Amniotic stem cell (primary cell): ENCODE data around the gene UBQLN3.
A peak's percentile ranks its signal among the peaks of the same experiment; 100 is the strongest.

Source experiments
- DNase-seq: peaks from one replicate; lab custom pipeline; 2025; lab: John Stamatoyannopoulos, UW

Gene UBQLN3

DNA sequence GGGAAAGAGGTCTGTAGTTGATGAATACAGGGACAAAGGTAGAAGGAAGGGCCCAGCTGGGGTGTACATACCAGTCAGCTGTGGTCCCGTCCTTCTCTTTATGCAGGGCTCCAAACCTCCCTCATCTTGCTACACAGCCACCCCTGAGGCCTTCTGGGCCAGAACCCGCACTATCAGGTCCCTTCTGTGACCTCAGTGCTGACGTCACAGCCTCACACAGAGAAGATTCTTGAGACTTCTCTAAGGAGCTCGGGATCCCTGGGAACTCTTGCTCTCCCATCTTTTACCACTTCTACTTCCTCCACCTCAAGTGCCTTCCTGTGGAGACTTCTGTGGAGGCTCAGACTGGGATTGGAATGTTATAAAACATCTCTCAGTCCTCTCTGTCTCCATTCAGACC, at the start of gene UBQLN3:
UBQLN3 (minus strand) TSS at position 155 of the 400 bp plus-strand sequence. CDS start 399 bp downstream, outside the sequence.
- no peak for DNase-seq

DNA sequence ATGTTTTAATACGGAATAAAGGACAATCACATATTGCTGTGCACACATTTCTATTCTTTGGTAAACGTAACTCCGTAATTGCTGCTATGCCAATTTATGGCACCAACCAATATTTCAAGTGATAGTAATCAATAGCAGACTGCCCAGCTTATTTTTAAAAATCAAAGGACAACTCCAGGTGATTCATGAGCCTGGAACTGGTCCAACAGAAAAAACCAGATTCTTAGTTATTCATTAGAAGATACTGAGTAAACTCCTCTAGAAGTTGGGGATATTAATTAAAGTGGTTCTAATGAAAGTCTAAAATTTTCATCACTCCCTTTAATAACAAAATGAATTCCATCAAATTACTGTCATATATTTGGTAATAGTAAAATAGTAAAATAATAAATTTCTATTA, 48.0 kb upstream of the UBQLN3 start:
- DNase-seq, result no peak

DNA sequence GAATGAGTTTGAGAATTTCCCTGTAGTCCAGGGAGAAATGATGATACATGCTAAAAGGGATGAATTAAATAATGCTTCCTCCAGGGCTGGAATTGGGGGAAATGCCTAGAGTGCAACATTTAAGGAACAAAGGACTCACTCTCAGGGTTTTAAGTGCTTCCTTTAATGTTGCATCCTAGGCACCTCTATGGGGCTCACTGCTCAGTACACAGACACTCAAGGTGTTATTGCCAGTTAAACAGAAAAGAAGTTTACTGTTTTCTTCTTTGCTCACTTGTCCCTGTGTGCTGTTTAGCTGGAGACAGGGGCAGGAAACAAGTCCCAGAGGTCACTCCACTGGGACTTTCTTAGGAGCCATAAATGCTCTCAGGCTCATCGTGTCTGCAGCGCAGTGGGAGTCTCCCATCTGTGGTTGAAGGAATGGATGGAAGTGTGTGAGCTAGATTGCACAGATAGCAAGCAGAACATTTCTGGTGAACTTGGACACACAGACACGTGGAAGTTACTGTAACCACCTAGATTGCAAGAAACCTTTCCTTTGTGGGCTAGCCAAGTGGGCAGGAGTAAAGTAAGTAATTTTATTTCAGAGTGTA, 46.9 kb upstream of the UBQLN3 start:
- no peak for DNase-seq

DNA sequence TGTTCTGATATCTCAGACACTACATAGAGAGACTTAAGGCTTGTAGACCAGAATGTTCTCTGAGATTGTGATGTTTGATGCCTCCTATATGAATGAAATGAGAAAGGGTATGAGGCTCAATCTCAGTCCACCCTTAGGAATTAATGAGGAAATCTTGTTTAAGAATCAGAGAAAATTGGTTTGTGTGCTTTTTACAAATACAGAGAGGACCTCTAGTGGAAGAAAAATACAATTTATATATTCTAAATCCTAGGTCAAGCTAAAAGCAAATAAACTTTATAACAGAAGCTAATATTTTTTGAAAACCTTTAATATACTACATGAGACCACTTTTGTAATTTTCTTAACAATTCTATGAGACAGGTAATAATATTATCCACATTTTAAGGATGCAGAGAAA, 43.6 kb upstream of the UBQLN3 start:
- no peak for DNase-seq

DNA sequence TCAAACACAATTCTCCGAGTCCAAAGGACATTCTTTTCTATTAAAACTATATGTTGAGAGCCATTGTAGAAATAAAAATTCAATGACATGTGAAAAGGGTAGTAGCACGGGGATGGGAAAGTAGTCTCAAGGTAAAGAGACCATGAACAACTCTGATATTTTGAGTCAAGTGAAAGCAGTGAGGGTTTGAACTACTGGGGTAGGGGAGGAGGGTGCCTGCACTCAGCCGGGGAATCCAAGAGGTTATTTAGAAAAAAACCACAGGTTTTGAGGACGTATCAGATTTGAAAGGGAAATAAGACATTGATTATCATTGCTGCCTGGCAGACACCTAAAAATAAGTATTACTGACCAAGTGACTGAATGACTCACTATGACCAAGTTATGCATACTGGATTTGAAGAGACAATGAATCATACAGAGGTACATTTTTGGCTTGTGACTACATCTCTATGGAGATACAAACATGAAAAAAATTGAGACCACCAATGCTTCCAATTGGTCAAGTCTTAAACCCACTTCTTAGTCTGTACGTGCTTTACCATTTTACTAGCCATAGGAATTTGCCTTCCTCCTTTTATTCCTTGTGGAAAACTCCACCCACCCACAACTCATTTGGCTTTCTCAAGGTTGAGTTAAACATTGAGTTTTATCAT, 40.8 kb upstream of the UBQLN3 start:
- peak; percentile 71 for DNase-seq

DNA sequence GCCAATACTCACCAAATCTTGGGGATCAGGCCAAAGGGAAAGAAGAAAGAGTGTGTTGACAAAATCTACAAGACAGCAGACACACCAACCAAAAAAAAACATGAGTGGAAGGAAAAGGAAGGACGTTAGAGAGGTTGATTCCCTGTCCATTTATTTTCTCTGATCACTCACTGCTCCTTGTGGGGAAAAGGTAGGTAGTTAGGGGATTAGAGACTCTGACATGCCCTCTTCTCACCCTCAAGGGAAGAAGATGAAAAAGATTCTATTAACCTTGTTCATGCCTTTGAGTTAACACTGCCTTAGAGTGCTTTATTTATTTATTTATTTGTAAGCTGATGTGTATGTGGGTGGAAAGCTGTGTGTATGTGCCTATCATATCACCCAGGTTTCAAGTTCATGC, 38.7 kb upstream of the UBQLN3 start, which contains the start of gene OR52H1:
OR52H1 (minus strand) TSS at position 101 of the 400 bp plus-strand sequence. CDS start 3,035 bp downstream, outside the sequence.
- DNase-seq, result no peak

DNA sequence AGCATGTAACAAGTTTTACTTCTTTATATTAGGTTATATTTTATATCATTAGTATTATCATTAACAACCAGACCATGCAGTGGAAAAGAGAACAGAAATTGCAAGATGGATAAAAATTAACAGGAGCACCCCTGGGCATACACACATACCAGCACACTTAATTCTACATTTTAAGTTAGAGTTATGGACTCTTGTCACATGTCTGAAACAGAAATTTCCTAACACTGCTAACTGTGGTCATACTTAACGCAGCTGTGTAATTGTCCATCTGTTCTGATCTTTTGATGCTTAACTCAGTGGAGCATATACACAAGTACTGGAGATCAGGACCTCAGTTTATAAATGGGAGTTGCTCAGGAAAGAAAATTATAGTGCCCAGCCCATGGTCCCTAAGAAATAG, 38.2 kb upstream of the UBQLN3 start:
- DNase-seq, result no peak

DNA sequence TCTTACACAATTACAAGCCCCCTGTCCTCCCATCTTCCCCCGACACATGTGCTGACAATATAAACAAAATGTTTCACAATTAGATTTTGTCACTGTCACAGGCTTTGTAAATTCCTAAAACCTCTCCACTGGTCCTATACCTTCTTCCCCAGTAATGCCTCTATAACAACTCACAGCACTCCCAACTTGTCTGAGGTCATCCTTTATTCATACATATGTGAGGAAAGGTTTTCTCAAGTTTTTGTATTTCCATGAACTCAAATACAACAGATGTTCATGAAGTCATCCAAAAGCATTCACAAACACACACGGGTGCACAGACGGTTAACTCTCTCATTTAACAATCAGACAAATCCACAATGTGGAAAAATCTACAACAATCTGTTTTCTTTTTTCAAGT, 36.7 kb upstream of the UBQLN3 start:
- DNase-seq, result no peak

DNA sequence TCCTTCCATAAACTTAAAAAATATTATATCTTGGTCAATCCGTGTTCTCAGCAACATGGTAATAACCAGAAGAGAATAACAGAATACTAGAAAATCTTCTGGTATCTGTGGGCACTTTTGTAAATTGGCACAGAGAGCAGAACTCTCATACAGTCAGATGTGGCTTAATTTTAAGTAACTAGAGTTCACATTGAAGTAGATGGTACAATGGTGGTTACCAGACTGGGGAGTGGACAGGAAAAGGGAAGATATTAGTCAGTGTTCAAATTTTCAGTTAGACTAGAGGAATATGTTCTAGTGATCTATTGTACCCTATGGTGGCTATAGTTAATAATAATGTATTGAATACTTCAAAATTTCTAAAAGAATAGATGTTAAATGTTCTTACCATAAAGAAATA, 31.7 kb upstream of the UBQLN3 start:
- no peak for DNase-seq

DNA sequence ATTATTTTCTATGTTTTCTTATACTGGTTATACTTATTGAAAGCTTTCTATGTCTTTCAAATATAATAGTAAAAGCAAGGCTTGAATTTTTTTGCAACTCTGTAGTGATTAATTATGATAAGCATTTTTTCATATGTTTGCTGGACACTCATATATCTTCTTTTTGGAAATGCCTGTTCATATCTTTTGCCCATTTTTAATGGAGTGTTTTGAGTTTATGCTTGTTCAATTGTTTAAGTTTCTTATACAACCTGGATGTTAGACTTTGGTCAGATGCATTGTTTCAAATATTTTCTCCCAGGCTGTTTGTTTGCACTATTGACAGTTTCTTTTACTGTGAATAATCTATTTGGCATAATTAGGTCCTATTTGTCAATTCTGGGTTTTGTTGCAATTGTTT, 26.7 kb upstream of the UBQLN3 start:
- DNase-seq, result no peak

DNA sequence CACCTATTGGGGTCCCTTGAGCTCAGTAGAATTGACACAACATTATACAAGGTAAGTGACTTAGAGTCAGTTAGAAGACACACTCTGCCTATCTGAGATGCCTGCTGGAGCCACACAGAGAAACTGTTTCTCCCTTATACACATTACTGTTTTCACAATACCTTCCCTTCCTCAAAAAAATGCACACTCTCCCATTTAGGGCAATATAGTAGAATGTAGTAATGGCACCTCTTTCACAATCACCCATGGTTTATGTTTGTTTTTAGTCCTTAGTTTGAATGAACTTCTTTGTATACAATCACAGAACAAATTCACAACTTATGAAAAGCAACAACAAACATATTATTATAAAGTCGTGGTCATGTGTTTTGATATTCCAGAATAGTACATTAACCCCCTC, 24.3 kb upstream of the UBQLN3 start:
- no peak for DNase-seq

DNA sequence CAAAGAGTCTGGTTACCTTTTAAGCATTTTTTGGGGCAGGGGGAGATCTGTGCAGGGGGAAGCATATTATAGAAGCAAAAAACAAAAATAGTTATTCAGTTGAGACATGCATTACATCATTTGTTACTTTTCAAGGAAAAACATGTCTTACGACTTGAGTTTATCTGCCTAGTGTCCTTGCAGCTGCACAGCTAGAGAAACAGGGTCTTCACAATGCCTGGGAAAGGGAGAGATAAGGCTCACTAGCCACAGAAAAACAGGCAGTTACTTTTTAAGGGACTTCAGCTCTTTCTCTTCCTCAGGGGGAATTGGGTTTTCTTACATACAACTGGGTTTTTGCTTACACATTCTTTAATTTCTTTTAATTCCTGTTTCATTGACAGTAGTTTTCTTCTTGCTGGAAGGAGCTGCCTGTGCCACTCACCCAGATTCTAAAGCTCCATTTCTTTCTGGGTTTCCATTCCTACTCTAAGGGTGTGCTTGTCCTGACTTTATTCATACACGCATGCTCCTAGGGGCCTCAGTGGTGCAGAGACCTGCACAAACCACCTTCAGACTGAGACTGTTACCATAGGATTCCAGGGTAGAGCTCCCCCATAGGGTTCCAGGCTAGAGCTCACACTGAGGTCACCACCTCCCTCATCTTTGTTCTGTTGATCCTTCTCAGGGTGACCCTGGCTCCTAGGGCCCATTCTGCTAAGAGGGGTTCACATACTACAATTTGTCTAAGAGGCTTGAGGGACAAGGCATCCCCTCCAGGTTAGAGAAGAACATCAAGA, 21.5 kb upstream of the UBQLN3 start:
- no peak for DNase-seq

DNA sequence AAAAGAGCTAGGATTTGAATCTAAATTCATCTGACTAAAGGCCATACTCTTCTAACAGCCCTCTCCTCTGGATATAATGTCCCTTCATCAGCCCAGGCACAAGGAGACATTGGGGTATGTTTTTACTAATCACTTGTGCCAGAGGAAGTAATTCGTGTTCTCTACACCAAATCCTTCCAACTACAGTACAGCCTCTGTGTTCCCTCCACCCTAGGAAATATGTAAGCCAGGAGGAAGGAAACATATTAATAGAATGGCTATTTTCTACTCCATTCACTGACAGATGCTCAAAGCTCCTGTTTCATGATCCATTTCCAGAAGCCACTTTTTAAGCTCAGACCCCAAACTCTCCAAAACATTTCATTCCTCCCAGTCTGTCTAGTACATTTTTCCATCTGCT, 18.7 kb upstream of the UBQLN3 start:
- DNase-seq, result no peak

DNA sequence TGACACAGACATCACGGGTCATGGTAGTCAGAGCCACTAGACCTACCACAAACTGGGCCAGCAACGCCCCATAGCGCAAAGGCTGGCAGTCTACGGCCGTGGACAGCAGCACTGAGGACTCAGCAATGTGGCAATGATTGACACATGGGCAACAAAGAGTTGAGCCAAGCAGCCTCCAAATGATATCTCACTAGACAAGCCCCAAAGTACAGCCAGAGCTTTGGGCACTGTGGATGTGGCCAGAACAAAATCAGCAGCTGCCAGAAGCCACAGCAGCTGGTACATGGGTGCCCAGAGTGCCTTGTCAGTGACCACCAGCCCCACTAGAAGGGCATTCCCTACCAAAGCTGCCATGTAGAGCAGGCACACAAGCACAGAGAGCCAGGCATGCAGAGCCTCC, 18.0 kb upstream of the UBQLN3 start:
- no peak for DNase-seq

DNA sequence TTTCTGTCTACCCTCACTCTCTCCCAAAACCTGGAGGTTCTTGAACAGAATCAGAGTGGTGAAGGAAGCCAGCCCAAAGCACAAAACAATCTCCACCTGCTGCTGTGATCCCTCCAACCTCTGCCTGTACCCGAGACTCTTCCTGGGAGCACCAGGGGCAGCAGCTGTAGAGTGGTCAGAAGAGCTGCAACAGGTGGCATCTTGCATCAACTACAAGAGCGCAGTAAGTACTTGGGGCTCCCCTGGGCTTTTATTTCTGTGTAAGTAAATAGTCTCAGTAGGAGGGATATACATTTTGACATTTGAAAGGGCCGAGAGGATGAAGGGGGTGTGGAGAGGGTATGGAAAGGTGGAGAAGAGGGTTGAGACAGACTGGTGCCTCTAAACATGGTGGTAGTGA, 15.0 kb upstream of the UBQLN3 start:
- no peak for DNase-seq

DNA sequence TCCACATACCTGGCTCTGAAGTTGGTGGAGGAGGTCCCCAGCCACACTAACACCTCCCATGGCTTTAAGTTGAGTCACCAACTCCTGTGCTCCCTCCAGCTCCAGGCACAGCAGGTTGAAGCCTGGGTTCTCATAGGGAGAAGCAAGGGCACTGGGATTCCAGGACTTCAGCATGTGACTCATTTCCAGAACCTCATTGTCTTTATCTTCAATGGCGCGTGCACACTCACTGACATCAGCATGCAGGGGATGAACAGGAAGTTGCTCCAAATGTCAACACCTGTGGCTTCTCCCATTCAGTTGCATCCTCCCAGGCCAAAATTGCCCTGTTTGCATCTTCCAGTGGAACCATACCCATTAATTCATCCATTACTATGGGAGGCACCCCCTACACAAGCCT, 12.6 kb upstream of the UBQLN3 start:
- DNase-seq, result no peak

DNA sequence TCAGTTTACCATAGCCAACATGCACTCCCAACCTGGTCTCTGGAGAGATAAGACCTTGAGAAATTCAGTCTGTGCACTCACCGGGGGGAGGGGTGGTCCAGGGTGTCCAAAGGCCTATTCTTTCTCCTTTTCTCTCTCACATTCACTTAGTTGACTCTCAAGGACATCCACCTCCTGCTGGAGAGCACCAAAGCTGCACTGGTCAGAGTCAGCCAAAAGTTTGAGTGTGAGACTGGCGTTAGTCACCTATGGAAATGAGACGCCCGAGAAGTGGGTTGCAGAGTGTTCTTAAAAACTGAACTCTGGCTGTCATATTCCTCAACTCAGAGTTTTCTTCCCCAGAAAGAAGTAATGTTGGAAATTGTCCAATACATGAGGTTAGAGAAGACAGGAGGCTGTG, 11.8 kb upstream of the UBQLN3 start:
- DNase-seq, result no peak

DNA sequence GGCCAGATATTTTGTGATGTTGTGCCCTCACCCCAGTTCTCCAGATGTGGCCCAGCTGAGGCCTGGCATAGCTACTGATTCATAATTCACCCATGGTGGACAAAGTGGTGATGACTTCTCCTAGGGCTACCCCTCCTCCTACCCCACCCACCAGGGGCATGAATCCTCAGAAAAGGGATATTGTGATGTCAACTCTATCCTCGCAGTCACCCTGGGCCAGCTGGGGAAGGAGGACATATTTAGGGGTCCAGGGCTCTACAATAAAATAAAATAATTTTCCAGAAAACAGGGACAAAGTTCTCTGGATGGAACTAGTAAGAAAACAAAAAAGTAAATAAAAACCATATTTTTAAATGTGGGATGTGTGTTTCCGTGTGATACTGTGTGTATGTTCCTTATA, 6.8 kb upstream of the UBQLN3 start, which contains the start of gene UBQLNL:
UBQLNL (minus strand) TSS at position 101 of the 400 bp plus-strand sequence. CDS start 258 bp downstream, outside the sequence.
- DNase-seq, result no peak

DNA sequence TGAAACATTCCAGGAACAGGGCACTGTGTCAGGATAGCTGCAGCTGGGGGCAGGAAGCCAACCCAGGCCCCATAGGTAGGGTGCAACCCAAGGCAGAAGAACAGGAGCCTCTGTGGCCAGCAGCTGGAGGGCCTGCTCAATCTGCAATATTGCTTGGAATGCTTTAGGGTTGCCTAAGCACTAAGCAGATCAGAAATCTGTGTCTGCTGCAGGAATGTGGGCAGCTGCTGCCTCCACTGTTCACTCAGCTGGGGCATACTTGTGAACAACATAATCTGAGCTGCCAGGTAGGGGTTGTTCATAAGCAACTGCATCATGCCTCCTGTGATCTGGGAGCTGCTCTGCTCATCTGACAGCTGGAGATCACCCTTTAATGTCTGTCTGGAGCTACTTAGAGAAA, 5.1 kb upstream of the UBQLN3 start:
- DNase-seq, result no peak

DNA sequence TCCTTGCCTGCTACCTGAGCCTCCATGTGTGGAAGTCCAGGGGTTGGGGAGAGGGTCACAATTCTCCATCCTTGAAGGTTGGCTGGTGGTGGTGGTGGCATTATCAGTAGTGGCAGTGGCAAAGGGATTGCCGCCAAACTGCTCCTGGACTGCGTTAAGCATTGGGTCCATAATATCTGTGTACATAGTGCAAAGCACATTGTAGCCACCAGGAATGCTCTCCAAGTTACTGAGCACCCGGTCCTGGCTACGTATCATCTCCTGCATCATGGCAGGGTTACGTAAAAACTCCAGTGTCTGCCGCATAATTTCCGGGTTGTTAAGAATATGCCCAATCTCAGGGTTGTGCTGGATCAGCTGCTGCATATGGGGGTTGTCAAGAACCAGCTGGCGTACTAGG, 1.2 kb downstream of the UBQLN3 start:
- DNase-seq, result no peak

DNA sequence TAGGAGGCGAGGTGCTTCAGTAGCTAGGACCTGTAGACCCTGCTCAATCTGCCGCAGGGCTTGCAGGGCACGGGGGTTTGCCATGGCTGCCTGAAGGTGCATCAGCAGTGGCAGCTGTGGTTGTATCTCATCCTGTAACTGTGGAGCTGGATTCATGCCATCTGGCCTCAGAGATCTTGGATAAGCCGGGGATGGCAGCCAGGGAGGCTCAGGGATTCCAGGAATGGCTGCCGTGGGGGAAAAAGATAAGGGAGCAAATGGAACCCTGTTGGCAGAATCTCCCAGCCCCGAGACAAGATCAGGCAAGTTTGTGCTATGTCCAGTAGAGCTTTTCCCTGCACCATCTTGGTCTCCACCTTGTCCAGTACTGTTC, 1.8 kb downstream of the UBQLN3 start:
- DNase-seq, result no peak

DNA sequence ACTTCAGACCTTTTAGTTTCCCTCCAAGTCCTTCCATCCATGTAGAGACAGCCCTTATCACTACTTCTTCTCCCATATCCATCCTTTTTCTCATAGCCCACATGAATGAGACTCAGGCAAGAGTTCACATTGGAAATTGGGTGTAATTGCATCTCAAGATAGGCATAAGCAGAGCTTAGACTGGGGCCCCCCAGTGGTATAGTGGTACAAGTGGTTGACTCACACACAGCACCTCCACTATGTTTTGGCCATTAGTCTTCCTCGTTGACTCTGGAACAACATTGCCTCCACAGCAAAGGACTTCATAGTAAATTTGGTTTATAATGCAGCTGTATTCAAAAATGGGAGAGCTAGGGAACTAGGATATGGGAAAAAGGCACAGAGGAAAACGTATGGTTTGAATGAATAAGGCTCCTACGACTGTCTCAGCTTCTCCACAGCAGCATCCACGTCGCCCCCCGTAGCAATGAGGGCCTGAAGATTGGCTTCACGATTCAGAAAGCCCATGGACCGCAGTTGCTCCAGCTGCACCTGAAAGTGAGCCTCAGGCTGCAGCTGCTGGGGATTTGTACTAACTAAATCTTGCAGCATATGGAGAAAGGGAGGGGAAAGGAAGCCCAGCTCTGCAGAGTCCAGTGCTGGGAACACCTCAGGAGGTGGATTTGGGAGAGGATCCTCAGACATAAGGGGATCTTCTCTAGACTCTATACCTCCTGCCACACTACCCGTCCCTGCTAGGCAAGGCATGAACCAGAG, 2.4 kb downstream of the UBQLN3 start:
- DNase-seq, result no peak
